ENCODE data around the gene ALOX5.
"Not testable (repeated sequence)": the region's sequence is repeated elsewhere in the genome, so short reads cannot be mapped to it uniquely, and the experiment has no call there.

The ALOX5 gene

DNA sequence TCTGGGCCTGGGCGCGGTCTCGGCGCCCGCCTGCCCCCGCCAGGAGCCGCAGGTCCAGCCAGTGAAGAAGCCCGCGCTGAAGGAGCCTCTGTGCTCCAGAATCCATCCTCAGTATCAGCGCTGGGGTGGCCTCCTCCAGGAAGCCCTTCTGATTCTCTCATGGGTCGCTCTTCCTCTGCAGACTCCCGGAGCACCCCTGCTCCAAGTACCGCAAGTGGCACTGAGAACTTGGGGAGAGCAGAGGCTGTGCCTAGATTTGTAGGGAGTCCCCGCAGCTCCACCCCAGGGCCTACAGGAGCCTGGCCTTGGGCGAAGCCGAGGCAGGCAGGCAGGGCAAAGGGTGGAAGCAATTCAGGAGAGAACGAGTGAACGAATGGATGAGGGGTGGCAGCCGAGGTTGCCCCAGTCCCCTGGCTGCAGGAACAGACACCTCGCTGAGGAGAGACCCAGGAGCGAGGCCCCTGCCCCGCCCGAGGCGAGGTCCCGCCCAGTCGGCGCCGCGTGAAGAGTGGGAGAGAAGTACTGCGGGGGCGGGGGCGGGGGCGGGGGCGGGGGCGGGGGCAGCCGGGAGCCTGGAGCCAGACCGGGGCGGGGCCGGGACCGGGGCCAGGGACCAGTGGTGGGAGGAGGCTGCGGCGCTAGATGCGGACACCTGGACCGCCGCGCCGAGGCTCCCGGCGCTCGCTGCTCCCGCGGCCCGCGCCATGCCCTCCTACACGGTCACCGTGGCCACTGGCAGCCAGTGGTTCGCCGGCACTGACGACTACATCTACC is at the start of gene ALOX5:
ALOX5 (plus strand) TSS at position 641 of the 774 bp plus-strand sequence; CDS start at position 705, 64 bp downstream.
- DNase-seq (ENCODE audit: low spot score): peak; percentile 73

DNA sequence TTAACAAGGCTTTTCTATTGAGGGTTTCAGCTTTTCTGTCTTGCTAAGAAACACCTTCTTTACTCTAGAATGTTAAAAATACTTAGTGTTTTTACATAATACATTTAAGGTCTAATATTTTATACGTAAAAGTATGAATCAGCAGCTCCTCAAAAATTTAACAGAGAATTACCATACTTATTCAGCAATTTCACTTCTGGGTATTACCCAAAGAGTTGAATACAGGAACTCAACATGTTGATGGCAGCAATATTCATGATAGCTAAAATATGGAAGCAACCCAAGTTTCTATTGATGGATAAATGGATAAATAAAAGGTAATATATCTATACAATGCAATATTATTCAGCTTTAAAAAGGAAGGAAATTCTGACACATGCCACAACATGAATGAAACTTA is 48.9 kb upstream of the ALOX5 start:
- no peak for DNase-seq (ENCODE audit: low spot score)

DNA sequence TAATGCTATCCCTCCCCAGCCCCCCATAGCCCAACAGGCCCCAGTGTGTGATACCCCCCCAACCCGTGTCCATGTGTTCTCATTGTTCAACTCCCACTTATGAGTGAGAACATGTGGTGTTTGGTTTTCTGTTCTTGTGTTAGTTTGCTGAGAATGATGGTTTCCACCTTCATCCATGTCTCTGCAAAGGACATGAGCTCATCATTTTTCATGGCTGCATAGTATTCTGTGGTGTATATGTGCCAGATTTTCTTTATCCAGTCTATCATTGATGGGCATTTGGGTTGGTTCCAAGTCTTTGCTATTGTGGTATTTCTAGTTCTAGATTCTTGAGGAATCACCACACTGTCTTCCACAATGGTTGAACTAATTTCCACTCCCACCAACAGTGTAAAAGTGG is 47.2 kb upstream of the ALOX5 start:
- not testable (repeated sequence) for DNase-seq (ENCODE audit: low spot score)

DNA sequence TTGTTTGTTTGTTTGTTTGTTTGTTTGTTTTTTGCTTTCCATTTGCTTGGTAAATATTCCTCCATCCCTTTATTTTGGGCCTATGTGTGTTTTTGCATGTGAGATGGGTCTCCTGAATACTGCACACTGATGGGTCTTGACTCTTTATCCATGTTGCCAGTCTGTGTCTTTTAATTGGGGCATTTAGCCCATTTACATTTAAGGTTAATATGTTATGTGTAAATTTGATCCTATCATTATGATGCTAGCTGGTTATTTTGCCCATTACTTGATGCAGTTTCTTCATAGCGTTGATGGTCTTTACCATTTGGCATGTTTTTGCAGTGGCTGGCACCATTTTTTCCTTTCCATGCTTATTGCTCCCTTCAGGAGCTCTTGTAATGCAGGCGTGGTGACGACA is 42.2 kb upstream of the ALOX5 start:
- DNase-seq (ENCODE audit: low spot score): not testable (repeated sequence)

DNA sequence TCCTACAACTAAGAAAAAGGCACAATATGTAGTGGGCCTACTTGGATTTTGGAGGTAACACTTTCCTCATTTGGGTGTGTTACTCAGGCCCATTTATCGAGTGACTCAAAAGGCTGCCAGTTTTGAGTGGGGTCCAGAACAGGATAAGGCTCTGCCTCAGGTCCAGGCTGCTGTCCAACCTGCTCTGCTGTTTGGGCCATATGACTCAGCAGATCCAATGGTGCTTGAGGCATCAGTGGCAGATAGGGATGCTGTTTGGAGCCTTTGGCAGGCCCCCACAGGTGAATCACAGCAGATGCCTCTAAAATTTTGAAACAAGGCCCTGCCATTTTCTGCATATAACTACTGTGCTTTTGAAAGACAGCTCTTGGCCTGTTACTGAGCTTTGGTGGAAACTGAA is 34.1 kb upstream of the ALOX5 start:
- no peak for DNase-seq (ENCODE audit: low spot score)

DNA sequence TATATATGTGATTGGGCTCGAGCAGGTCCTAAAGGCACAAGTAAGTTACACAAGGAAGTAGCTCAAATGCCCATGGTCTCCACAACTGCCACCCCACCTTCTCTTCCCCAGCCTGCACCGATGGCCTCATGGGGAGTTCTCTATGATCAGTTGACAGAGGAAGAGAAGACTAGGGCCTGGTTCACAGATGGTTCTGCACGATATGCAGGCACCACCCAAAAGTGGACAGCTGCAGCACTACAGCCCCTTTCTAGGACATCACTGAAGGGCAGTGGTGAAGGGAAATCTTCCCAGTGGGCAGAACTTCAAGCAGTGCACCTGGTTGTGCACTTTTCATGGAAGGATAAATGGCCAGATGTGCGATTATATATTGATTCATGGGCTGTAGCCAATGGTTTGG is 33.6 kb upstream of the ALOX5 start:
- not testable (repeated sequence) for DNase-seq (ENCODE audit: low spot score)

DNA sequence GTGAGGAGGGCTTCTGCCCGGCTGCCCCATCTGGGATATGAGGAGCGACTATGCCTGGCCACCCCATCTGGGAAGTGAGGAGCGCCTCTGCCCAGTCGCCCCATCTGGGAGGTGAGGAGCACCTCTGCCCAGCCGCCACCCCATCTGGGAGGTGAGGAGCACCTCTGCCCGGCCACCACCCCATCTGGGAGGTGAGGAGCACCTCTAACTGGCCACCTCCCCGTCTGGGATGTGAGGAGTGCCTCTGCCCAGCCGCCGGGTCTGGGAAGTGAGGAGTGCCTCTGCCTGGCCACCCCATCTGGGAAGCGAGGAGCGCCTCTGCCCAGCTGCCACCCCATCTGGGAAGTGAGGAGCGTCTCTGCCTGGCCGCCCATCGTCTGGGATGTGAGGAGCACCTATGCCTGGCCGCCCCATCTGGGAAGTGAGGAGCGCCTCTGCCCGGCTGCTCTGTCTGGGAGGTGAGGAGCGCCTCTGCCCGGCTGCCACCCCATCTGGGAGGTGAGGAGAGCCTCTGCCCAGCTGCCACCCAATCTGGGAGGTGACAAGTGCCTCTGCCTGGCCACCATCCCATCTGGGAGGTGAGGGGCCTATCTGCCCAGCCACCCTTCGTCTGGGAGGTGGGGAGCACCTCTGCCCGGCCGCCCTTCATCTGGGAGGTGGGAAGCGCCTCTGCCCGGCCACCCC is 27.2 kb upstream of the ALOX5 start:
- not testable (repeated sequence) for DNase-seq (ENCODE audit: low spot score)

DNA sequence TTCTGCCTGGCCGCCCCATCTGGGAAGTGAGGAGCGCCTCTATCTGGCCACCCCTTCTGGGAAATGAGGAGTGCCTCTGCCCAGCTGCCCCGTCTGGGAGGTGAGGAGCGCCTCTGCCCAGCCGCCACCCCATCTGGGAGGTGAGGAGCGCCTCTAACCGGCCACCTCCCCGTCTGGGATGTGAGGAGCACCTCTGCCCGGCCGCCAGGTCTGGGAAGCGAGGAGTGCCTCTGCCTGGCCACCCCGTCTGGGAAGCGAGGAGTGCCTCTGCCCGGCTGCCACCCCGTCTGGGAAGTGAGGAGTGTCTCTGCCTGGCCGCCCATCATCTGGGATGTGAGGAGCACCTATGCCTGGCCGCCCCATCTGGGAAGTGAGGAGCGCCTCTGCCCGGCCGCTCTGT is 26.6 kb upstream of the ALOX5 start:
- DNase-seq (ENCODE audit: low spot score): not testable (repeated sequence)

DNA sequence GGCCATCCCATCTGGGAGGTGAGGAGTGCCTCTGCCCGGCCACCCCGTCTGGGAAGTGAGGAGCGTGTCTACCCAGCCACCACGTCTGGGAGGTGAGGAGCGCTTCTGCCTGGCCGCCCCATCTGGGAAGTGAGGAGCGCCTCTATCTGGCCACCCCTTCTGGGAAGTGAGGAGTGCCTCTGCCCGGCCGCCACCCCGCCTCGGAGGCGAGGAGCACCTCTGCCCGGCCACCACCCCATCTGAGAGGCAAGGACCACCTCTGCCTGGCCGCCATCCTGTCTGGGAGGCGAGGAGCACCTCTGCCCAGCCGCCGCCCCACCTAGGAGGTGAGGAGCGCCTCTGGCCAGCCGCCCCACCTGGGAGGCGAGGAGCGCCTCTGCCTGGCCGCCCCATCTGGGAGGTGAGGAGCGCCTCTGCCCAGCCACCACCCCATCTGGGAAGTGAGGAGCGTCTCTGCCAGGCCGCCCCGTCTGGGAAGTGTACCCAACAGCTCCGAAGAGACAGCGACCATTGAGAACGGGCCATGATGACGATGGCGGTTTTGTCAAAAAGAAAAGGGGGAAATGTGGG is 25.7 kb upstream of the ALOX5 start:
- DNase-seq (ENCODE audit: low spot score): not testable (repeated sequence)

DNA sequence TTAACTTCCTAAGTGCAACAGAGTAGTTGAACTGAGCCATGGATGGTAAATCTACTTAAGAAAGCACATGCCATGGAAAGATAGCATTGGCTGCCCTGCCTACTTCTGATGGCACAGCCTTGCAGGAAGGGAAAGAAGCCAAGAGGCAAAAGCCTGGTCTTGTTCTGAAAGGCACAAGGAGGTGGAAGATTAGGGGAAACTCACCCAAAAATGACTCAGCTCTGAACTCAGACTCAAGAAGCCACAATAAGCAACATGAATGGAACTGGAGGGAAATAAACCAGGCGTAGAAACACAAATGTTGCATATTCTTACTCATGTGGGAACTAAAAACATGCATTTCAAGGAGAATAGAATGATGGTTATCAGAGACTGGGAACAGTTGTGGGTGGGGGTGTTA is 20.8 kb upstream of the ALOX5 start:
- DNase-seq (ENCODE audit: low spot score): no peak

DNA sequence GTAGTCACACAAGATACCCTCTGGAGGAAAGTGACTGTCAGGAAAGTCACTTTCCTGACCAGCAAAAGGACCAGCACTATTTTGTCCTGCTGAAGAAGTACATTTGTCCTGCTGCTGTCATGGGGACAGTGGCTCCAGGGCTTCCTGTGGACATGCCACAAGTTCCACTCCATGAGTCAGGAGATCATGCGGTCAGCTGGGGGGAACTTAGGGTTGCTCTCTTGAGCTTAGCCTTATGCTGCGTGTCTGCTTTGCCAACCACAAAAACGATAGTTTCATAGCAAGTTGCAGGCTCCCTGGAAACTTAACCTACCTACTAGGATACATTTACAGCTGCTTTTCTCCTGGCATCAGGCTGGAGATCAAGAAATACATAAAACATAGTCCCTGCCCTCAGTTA is 19.8 kb upstream of the ALOX5 start:
- DNase-seq (ENCODE audit: low spot score): no peak

DNA sequence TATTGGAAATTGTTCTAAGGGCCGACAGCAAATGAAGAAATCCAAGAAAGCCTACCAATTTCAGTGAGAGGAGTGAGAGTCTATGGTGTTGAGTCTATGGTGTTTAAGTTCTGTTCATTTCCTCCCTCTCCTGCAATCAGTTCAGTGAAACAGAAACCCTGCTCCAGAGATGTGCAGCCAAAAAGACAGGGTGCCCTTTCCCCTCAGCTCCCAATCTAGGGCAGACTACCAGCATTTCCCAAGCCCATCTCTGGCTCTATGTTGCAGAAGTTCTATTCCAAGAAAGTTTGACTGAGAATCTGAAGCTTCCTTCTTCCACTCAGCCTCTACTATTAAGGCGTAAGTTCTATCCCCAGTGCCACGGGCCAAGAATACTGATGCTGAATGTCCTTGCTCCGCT is 18.5 kb upstream of the ALOX5 start:
- DNase-seq (ENCODE audit: low spot score): no peak

DNA sequence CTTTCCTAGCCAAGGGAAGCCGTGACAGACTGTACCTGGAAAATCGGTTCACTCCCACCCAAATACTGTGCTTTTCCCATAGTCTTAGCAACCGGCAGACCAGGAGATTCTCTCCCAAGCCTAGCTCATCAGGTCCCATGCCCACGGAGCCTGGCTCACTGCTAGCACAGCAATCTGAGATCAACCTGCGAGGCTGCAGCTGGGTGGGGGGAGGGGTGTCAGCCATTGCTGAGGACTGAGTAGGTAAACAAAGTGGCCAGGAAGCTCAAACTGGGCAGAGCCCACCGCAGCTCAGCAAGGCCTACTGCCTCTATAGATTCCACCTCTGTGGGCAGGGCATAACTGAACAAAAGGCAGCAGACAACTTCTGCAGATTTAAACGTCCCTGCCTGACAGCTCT is 15.1 kb upstream of the ALOX5 start:
- DNase-seq (ENCODE audit: low spot score): not testable (repeated sequence)

DNA sequence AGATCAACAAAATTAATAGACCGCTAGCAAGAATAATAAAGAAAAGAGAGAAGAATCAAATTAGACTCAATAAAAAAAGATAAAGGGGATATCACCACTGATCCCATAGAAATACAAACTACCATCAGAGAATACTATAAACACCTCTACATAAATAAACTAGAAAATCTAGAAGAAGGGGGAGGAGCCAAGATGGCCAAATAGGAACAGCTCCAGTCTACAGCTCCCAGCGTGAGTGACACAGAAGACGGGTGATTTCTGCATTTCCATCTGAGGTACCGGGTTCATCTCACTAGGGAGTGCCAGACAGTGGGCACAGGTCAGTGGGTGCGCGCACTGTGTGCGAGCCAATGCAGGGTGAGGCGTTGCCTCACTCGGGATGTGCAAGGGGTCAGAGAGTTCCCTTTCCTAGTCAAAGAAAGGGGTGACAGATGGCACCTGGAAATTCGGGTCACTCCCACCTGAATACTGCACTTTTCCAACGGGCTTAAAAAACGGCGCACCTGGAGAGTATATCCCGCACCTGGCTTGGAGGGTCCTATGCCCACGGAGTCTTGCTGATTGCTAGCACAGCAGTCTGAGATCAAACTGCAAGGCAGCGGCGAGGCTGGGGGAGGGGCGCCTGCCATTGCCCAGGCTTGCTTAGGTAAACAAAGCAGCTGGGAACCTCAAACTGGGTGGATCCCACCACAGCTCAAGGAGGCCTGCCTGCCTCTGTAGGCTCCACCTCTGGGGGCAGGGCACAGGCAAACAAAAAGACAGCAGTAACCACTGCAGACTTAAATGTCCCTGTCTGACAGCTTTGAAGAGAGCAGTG is 11.8 kb upstream of the ALOX5 start:
- DNase-seq (ENCODE audit: low spot score): not testable (repeated sequence)

DNA sequence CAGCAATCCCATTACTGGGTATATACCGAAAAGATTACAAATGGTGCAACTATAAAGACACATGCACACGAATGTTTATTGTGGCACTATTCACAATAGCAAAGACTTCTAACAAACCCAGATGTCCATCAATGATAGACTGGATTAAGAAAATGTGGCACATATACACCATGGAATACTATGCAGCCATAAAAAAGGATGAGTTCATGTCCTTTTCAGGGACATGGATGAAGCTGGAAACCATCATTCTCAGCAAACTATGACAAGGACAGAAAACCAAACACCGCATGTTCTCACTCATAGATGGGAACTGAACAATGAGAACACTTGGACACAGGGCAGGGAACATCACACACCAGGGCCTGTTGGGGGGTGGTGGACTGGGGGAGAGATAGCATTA is 6.4 kb upstream of the ALOX5 start:
- not testable (repeated sequence) for DNase-seq (ENCODE audit: low spot score)

DNA sequence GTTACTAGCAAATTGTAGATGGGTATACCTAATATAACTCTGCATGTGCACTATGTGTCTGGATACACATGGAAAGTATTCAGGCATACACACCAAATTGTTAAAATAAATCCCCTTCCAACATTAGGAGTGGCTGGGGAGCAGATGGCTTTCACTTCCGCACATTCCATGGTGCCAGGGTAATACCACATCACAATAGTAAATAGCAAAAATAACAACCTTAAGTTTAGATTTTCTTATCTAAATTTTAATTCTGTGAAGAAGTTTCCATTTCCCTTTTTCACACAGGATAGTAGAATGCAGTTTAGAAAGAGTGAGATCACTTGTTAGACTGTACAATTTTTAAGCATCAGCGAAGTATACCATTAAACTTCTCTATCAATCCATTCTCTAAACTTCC is 5.8 kb upstream of the ALOX5 start:
- no peak for DNase-seq (ENCODE audit: low spot score)

DNA sequence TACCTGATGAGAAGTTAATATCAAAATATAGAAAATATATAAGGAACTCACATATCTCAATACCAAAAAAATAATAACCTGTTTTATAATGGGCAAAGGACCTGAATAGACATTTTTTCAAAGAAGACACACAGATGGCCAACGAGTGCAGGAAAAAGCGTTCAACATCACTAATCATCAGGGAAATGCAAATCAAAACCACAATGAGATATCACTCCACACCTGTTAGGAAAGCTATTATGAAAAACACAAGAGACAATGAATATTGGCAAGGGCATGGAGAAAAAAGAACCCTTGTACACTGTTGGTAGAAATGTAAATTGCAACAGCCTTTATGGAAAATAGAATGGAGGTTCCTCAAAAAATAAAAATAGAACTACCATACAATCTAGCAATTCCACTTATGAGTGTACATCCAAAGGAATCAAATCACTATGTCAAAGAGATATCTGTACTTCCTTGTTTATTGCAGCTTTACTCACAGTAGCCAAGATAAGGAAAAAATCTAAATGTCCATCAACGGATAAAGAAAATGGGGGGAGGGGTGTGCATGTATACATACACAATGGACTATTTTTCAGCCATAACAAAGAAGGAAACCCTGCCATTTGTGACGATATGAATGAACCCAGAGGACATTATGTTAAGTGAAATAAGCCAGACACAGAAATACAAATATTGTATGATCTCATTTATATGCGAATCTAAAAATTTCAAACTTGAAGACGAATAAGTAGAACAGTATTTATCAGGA is 3.6 kb upstream of the ALOX5 start:
- DNase-seq (ENCODE audit: low spot score): no peak

DNA sequence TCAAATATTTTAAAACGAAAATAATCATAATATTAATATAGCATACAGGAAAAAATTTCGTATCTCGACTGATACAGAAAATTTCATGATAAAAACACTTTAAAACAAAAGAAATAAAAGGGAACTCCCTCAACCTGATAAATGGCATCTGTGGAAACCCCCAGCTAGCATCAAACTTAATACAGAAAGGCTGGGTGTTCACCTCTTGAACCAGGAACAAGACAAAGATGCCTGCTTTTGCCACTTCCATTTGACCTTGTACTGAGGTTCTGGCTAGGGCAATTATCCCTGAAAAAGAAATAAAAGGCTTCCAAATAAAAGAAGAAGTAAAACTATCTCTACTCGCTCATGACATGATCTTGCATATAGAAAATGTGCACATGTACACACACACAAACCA is 2.5 kb upstream of the ALOX5 start:
- no peak for DNase-seq (ENCODE audit: low spot score)

DNA sequence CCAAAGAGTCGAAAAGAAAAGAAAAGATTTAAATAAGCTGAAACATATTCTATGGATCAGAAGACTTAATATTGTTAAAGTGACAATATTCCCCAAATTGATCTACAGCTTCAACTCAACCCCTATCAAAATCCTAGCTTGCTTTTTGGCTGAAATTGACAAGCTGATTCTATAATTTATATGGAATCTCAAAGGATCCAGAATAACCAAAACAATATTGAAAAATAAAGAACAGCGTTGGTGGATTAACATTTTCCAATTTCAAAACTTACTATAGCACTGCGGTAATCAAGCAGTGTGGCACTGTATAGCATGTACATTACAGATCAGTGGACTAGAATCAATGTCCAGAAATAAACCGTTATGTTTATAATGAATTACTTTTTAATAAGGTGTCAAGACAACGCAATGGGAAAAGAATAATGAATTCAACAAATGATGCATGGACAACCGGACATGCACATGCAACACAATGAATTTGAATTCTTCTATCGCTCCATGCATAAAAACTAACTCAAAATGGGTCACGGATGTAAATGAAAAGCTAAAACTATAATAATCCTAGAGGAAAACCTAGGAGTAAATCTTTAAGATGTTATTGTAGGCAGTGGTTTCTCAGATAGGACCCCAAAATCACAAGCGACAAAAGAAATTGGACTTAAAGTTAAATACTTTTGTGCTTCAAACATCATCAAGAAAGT is 1.6 kb upstream of the ALOX5 start:
- DNase-seq (ENCODE audit: low spot score): no peak

DNA sequence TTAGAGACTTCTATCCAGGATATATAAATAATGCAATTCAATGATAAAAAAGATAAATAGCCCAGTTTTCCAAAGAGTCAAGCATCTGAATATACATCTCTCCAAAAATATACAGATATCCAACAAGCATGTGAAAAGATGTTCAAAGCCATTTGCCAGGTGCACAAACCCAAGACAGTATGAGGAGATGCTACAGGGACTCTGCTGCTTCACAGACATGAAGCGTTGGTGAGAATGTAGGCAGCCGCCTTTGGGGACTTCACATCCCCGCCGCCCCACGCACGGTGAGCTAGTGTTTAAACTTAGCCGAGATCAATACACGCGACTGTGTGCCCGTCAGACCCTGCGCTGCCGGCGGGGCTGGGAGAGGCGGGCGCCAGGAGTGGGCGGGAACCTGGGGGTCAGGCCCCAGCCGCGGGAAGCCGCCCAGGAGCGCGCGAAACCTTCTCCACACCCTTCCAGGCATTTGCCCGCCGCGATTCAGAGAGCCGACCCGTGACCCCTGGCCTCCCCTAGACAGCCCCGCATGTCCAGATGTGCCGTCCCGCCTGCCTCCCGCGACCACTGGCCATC is 927 bp upstream of the ALOX5 start:
- DNase-seq (ENCODE audit: low spot score): peak; percentile 50

Measured in D341Med (cell line).